GM18870 (cell line): ENCODE data around the gene UTP4.

ENCODE experiments used
- ATAC-seq: cut with Tn5 transposase; IDR thresholded peaks from one replicate; pipeline ENCODE4 v1.9.1; 2021; ENCODE audit warnings: moderate library complexity; ENCODE audit not compliant: unreplicated experiment

UTP4 gene

GRCh38 chr16:69201291-69201690, 68.8 kb downstream of the UTP4 start:
- no peak for ATAC-seq

DNA sequence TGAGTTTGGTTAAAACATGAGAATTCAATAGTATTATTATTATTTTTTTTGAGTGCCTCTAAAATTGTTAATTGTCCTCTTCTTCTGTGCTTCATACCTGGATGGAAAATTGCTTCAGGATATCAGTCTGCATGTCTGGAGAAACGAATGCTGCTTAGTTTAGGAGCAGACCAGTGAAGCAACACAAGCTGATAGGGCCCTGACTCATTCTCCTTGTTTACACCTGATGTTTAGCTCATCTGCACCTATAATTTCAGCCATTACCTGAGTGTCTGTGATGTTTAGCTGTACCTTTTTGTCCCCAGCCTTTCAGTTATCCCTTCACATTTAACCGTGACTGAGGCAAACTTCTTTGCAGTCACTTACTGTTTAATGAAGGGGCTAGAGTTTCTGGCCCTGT, 69.3 kb downstream of the UTP4 start:
- no peak for ATAC-seq

GRCh38 chr16:69204172-69204571, 71.7 kb downstream of the UTP4 start:
- ATAC-seq, result no peak

DNA sequence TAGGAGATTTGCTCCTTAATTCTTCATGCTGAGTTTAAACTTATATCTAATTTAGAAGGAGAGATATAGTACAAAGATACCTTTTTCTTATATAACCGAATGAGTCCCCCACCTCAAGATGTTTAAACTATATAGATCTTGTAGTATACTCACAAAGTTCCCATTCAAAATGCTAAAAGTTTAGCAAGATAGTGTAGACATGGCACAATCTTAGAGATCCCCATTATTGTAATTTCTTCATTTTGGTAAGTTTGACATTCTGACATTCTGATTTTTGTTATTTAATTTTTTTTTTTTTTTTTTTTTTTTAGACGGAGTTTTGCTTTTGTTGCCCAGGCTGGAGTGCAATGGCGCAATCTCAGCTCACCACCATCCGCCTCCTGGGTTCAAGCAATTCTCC, 77.3 kb downstream of the UTP4 start:
- no peak for ATAC-seq

DNA sequence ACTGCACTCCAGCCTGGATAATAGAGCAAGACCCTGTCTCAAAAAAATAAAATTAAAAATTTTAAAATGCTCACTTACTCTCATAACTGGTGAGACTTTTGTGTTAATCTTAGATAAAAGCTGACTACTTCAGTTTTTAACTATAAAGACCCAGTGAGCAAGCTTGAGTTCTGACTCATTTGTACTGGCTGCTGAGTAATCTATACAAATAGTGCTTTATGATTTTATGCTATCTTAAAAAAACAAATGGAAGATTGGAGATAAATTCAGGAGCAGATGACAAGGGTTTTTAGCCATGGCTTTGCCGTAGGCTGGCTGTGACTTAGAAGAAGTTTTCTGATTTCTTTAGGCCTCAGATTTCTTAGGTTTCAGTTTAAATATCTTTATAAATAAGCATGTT, 85.0 kb downstream of the UTP4 start:
- ATAC-seq, result no peak
